HG03354 (cell line): Measurements from ENCODE around the gene YY1AP1.
A peak's percentile ranks its signal among the peaks of the same experiment; 100 is the strongest.
"Not testable (repeated sequence)": the region's sequence is repeated elsewhere in the genome, so short reads cannot be mapped to it uniquely, and the experiment has no call there.

Experiments used
- ATAC-seq: cut with Tn5 transposase; IDR thresholded peaks from one replicate; pipeline ENCODE4 v1.9.1; 2021; ENCODE audit warnings: mild to moderate bottlenecking; ENCODE audit not compliant: unreplicated experiment, poor library complexity, severe bottlenecking

Gene YY1AP1

GRCh38 chr1:155688324-155689080, at the start of gene YY1AP1:
YY1AP1 (minus strand) TSS chr1:155688774; CDS start chr1:155680436, 8,338 bp downstream.
- ATAC-seq, result peak; percentile 87

GRCh38 chr1:155729031-155729898, 40.7 kb upstream of the YY1AP1 start:
- ATAC-seq, result no peak

- no peak for ATAC-seq
Observed at GRCh38 chr1:155725142-155725541, 36.6 kb upstream of the YY1AP1 start.

- no peak for ATAC-seq
Observed at GRCh38 chr1:155719703-155720102, 31.1 kb upstream of the YY1AP1 start.

- not testable (repeated sequence) for ATAC-seq
Observed at GRCh38 chr1:155718524-155719115, 30.0 kb upstream of the YY1AP1 start.

GRCh38 chr1:155717041-155717440, 28.5 kb upstream of the YY1AP1 start:
- no peak for ATAC-seq

- no peak for ATAC-seq
Observed at GRCh38 chr1:155715777-155716176, 27.2 kb upstream of the YY1AP1 start.

- ATAC-seq, result not testable (repeated sequence)
Observed at GRCh38 chr1:155715056-155715455, 26.5 kb upstream of the YY1AP1 start.

GRCh38 chr1:155713075-155713474, 24.5 kb upstream of the YY1AP1 start:
- ATAC-seq, result no peak

- ATAC-seq, result not testable (repeated sequence)
Observed at GRCh38 chr1:155712636-155713035, 24.1 kb upstream of the YY1AP1 start.

- ATAC-seq, result not testable (repeated sequence)
Observed at GRCh38 chr1:155711457-155711856, 22.9 kb upstream of the YY1AP1 start.

- no peak for ATAC-seq
Observed at GRCh38 chr1:155709391-155709790, 20.8 kb upstream of the YY1AP1 start.

GRCh38 chr1:155706139-155706538, 17.6 kb upstream of the YY1AP1 start:
- no peak for ATAC-seq

- ATAC-seq, result not testable (repeated sequence)
Observed at GRCh38 chr1:155704414-155704813, 15.8 kb upstream of the YY1AP1 start.

GRCh38 chr1:155703216-155703615, 14.6 kb upstream of the YY1AP1 start:
- ATAC-seq, result no peak

- ATAC-seq, result not testable (repeated sequence)
Observed at GRCh38 chr1:155701675-155702074, 13.1 kb upstream of the YY1AP1 start.

- not testable (repeated sequence) for ATAC-seq
Observed at GRCh38 chr1:155699062-155699461, 10.5 kb upstream of the YY1AP1 start.

- ATAC-seq, result no peak
Observed at GRCh38 chr1:155698382-155699038, 9.9 kb upstream of the YY1AP1 start.

- ATAC-seq, result not testable (repeated sequence)
Observed at GRCh38 chr1:155697616-155698015, 9.0 kb upstream of the YY1AP1 start.

GRCh38 chr1:155697046-155697445, 8.5 kb upstream of the YY1AP1 start:
- ATAC-seq, result no peak
